ENCODE measurements around the gene ODAD4.

Gene ODAD4

DNA sequence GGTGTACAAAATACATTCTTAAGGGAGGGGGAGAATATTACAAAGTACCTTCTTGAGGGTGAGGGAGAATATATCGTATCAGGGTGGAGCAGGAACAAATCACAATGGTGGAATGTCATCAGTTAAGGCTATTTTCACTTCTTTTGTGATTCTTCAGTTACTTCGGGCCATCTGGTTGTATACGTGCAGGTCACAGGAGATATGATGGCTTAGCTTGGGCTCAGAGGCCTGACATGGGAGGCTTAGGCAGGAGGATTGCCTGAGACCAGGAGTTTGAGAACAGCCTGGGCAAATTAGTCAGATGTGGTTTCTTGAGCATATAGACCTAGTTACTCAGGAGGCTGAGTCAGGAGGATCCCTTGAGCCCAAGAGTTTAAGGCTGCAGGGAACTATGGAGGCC lies 13.1 kb downstream of the ODAD4 start:
- H3K36me3 ChIP-seq (ENCODE audit: control insufficient read depth, insufficient read depth, low read length), result no peaks in the 10 kb centered on the region
- H3K27me3 ChIP-seq (ENCODE audit: control insufficient read depth, insufficient read depth, low read length), result no peaks in the 10 kb centered on the region
- no peaks in the 10 kb centered on the region for H3K9me3 ChIP-seq (ENCODE audit: control insufficient read depth, insufficient read depth, low read length)
- H3K4me3 ChIP-seq (ENCODE audit: low read depth, low read length), result no peak overlapping the region
- no peak overlapping the region for H3K27ac ChIP-seq (ENCODE audit: low read depth, low read length)
- no peak overlapping the region for H3K9ac ChIP-seq (ENCODE audit: low read depth, low read length)
- no peaks in the 10 kb centered on the region for H3K4me1 ChIP-seq (ENCODE audit: control insufficient read depth, insufficient read depth, low read length)

GRCh38 chr17:41944943-41945342 lies 14.5 kb downstream of the ODAD4 start:
- Histone ChIP-seq H3K27me3 (ENCODE audit: control insufficient read depth, insufficient read depth, low read length) (no peaks in the 10 kb centered on the region), H3K36me3 (ENCODE audit: control insufficient read depth, insufficient read depth, low read length) (no peaks in the 10 kb centered on the region), H3K9ac (ENCODE audit: low read depth, low read length) (no peak overlapping the region), H3K27ac (ENCODE audit: low read depth, low read length) (no peak overlapping the region), H3K9me3 (ENCODE audit: control insufficient read depth, insufficient read depth, low read length) (no peaks in the 10 kb centered on the region), H3K4me1 (ENCODE audit: control insufficient read depth, insufficient read depth, low read length) (no peaks in the 10 kb centered on the region), H3K4me3 (ENCODE audit: low read depth, low read length) (no peak overlapping the region)

GRCh38 chr17:41948762-41949460 lies 18.5 kb downstream of the ODAD4 start:
- H3K27ac ChIP-seq (ENCODE audit: low read depth, low read length), result no peak overlapping the region
- no peaks in the 10 kb centered on the region for H3K4me1 ChIP-seq (ENCODE audit: control insufficient read depth, insufficient read depth, low read length)
- H3K9ac ChIP-seq (ENCODE audit: low read depth, low read length), result no peak overlapping the region
- H3K9me3 ChIP-seq (ENCODE audit: control insufficient read depth, insufficient read depth, low read length), result no peaks in the 10 kb centered on the region
- H3K36me3 ChIP-seq (ENCODE audit: control insufficient read depth, insufficient read depth, low read length), result no peaks in the 10 kb centered on the region
- no peak overlapping the region for H3K4me3 ChIP-seq (ENCODE audit: low read depth, low read length)
- H3K27me3 ChIP-seq (ENCODE audit: control insufficient read depth, insufficient read depth, low read length), result no peaks in the 10 kb centered on the region

- no peak overlapping the region for H3K27ac ChIP-seq (ENCODE audit: low read depth, low read length)
- H3K27me3 ChIP-seq (ENCODE audit: control insufficient read depth, insufficient read depth, low read length), result no peaks in the 10 kb centered on the region
- no peak overlapping the region for H3K9ac ChIP-seq (ENCODE audit: low read depth, low read length)
- no peak overlapping the region for H3K4me3 ChIP-seq (ENCODE audit: low read depth, low read length)
- no peaks in the 10 kb centered on the region for H3K9me3 ChIP-seq (ENCODE audit: control insufficient read depth, insufficient read depth, low read length)
- H3K36me3 ChIP-seq (ENCODE audit: control insufficient read depth, insufficient read depth, low read length), result no peaks in the 10 kb centered on the region
- H3K4me1 ChIP-seq (ENCODE audit: control insufficient read depth, insufficient read depth, low read length), result peaks cover 16% of the 10 kb centered on the region
Measured at GRCh38 chr17:41956522-41956921, 26.1 kb downstream of the ODAD4 start.

- H3K4me3 ChIP-seq (ENCODE audit: low read depth, low read length), result no peak overlapping the region
- no peak overlapping the region for H3K9ac ChIP-seq (ENCODE audit: low read depth, low read length)
Measured at GRCh38 chr17:41957031-41957868, 26.8 kb downstream of the ODAD4 start.

GRCh38 chr17:41957869-41958439 lies 27.5 kb downstream of the ODAD4 start:
- H3K4me1 ChIP-seq (ENCODE audit: control insufficient read depth, insufficient read depth, low read length), result peaks cover 16% of the 10 kb centered on the region
- no peaks in the 10 kb centered on the region for H3K27me3 ChIP-seq (ENCODE audit: control insufficient read depth, insufficient read depth, low read length)
- no peak overlapping the region for H3K9ac ChIP-seq (ENCODE audit: low read depth, low read length)
- H3K4me3 ChIP-seq (ENCODE audit: low read depth, low read length), result no peak overlapping the region
- H3K36me3 ChIP-seq (ENCODE audit: control insufficient read depth, insufficient read depth, low read length), result no peaks in the 10 kb centered on the region
- H3K27ac ChIP-seq (ENCODE audit: low read depth, low read length), result no peak overlapping the region
- no peaks in the 10 kb centered on the region for H3K9me3 ChIP-seq (ENCODE audit: control insufficient read depth, insufficient read depth, low read length)

More at GRCh38 chr17:41957031-41957868, 26.8 kb downstream of the ODAD4 start:
- Histone ChIP-seq H3K4me1 (ENCODE audit: control insufficient read depth, insufficient read depth, low read length) (peaks cover 16% of the 10 kb centered on the region), H3K27me3 (ENCODE audit: control insufficient read depth, insufficient read depth, low read length) (no peaks in the 10 kb centered on the region), H3K36me3 (ENCODE audit: control insufficient read depth, insufficient read depth, low read length) (no peaks in the 10 kb centered on the region), H3K27ac (ENCODE audit: low read depth, low read length) (no peak overlapping the region), H3K9me3 (ENCODE audit: control insufficient read depth, insufficient read depth, low read length) (no peaks in the 10 kb centered on the region)

- Histone ChIP-seq H3K27me3 (ENCODE audit: control insufficient read depth, insufficient read depth, low read length) (no peaks in the 10 kb centered on the region), H3K27ac (ENCODE audit: low read depth, low read length) (peak overlapping the region; percentile 51), H3K9ac (ENCODE audit: low read depth, low read length) (no peak overlapping the region), H3K36me3 (ENCODE audit: control insufficient read depth, insufficient read depth, low read length) (no peaks in the 10 kb centered on the region), H3K9me3 (ENCODE audit: control insufficient read depth, insufficient read depth, low read length) (no peaks in the 10 kb centered on the region), H3K4me3 (ENCODE audit: low read depth, low read length) (no peak overlapping the region), H3K4me1 (ENCODE audit: control insufficient read depth, insufficient read depth, low read length) (peaks cover 16% of the 10 kb centered on the region)
Measured at GRCh38 chr17:41959030-41959335, 28.6 kb downstream of the ODAD4 start.

GRCh38 chr17:41959336-41960095 lies 29.1 kb downstream of the ODAD4 start:
- no peak overlapping the region for H3K9ac ChIP-seq (ENCODE audit: low read depth, low read length)
- peak overlapping the region; percentile 51 for H3K27ac ChIP-seq (ENCODE audit: low read depth, low read length)
- no peaks in the 10 kb centered on the region for H3K27me3 ChIP-seq (ENCODE audit: control insufficient read depth, insufficient read depth, low read length)
- no peak overlapping the region for H3K4me3 ChIP-seq (ENCODE audit: low read depth, low read length)
- no peaks in the 10 kb centered on the region for H3K36me3 ChIP-seq (ENCODE audit: control insufficient read depth, insufficient read depth, low read length)
- H3K4me1 ChIP-seq (ENCODE audit: control insufficient read depth, insufficient read depth, low read length), result peaks cover 16% of the 10 kb centered on the region
- no peaks in the 10 kb centered on the region for H3K9me3 ChIP-seq (ENCODE audit: control insufficient read depth, insufficient read depth, low read length)

GRCh38 chr17:41962111-41962510 lies 31.7 kb downstream of the ODAD4 start:
- H3K27me3 ChIP-seq (ENCODE audit: control insufficient read depth, insufficient read depth, low read length), result no peaks in the 10 kb centered on the region
- H3K9ac ChIP-seq (ENCODE audit: low read depth, low read length), result no peak overlapping the region
- H3K4me1 ChIP-seq (ENCODE audit: control insufficient read depth, insufficient read depth, low read length), result peaks cover 20% of the 10 kb centered on the region
- no peak overlapping the region for H3K27ac ChIP-seq (ENCODE audit: low read depth, low read length)
- H3K4me3 ChIP-seq (ENCODE audit: low read depth, low read length), result no peak overlapping the region
- no peaks in the 10 kb centered on the region for H3K9me3 ChIP-seq (ENCODE audit: control insufficient read depth, insufficient read depth, low read length)
- no peaks in the 10 kb centered on the region for H3K36me3 ChIP-seq (ENCODE audit: control insufficient read depth, insufficient read depth, low read length)

DNA sequence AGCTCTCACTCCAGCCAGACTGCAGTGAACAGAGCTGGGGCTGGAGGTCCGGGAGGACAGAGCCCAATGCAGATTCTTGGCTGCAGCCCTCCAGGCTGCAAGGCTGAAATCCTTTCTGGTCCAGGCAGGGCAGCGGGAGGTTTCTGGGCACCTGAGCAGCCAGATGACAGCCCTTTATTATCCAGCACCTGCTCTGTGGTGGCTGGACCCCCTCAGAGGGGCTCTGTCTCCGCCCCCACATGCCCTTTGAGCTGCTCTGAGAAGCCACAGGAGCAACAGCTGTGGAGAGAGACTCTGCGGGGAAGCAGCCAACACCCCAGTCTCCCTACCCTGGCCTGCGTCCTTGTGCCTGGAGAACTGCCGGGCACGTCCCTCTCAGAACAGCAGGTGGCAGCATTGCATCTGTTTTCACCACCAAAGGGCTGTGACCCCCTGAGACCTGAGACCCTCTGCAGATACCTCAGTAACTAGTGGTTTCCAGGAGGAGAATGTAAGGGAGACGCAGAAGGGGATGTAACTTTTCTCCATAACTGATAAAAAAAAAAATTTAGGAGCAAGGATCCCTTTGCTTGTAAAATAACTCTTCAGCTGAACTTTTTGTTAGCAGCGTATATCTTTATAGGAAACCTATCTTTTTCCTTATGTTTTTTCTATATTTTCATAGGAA lies 32.5 kb downstream of the ODAD4 start:
- Histone ChIP-seq H3K4me1 (ENCODE audit: control insufficient read depth, insufficient read depth, low read length) (peaks cover 19% of the 10 kb centered on the region), H3K9ac (ENCODE audit: low read depth, low read length) (no peak overlapping the region), H3K36me3 (ENCODE audit: control insufficient read depth, insufficient read depth, low read length) (peaks cover under 1% of the 10 kb centered on the region; the same call in 1 of the 2 replicates), H3K4me3 (ENCODE audit: low read depth, low read length) (no peak overlapping the region), H3K9me3 (ENCODE audit: control insufficient read depth, insufficient read depth, low read length) (no peaks in the 10 kb centered on the region), H3K27me3 (ENCODE audit: control insufficient read depth, insufficient read depth, low read length) (no peaks in the 10 kb centered on the region), H3K27ac (ENCODE audit: low read depth, low read length) (no peak overlapping the region)

Data from HUES48 (cell line).